ENCODE data around the gene CCDC174. TPM values are rescaled to one million over a fixed set of nuclear protein-coding genes. Genes with fewer than 3 reads are reported as not detected.
"Not testable (repeated sequence)": the region's sequence is repeated elsewhere in the genome, so short reads cannot be mapped to it uniquely, and the experiment has no call there.

Gene CCDC174
- 19.9 and 20.5 TPM in 2 replicates for total RNA-seq

DNA sequence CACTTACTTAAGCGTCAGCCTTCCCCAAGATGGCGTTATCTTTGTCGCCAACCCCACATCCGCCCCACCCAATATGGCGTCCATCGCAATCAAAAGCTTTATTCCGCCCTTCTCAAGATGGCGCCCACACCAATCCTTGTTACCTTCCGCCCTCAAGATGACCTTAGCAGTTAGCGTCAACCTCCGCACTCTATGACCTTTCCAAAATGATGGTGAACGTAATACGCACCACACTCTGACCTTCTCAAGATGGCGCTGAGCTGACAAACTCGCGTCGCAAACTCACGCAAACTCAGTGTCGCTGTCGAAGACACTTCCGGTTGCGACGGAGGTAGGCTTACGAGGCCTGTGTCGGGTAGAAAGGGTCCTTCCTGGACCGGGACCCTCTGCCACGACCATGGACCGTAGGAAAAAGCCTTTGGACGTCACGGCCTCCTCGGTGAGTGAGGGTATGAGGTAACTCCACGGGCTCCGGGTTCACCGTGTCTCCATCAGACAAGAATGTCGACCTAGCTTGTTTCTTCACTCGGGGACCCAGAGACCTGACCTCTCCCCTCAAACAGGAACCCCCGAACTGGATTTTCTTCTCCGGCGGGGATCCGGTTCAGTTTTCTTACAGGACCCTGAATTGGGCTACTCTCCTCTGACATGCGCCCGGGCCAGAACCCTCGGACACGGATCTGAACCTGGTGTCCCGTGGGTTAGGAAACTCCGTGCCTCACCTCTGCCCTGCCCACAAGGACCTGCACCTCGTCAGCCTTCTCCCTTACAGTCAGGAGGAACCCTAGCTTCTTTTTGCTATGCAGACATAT lies at the start of gene CCDC174:
TSS of gene CCDC174 (plus strand) at position 323 of the 812 bp plus-strand sequence. CDS start at position 398, 75 bp downstream.
- intact Hi-C loops (cut with micrococcal nuclease) = loop anchor here (1.0 to 5.0 kb wide), 8 partner anchors 219 to 754 kb away; partner anchors contain the start of genes CHCHD4, MRPS25 and SLC6A6

DNA sequence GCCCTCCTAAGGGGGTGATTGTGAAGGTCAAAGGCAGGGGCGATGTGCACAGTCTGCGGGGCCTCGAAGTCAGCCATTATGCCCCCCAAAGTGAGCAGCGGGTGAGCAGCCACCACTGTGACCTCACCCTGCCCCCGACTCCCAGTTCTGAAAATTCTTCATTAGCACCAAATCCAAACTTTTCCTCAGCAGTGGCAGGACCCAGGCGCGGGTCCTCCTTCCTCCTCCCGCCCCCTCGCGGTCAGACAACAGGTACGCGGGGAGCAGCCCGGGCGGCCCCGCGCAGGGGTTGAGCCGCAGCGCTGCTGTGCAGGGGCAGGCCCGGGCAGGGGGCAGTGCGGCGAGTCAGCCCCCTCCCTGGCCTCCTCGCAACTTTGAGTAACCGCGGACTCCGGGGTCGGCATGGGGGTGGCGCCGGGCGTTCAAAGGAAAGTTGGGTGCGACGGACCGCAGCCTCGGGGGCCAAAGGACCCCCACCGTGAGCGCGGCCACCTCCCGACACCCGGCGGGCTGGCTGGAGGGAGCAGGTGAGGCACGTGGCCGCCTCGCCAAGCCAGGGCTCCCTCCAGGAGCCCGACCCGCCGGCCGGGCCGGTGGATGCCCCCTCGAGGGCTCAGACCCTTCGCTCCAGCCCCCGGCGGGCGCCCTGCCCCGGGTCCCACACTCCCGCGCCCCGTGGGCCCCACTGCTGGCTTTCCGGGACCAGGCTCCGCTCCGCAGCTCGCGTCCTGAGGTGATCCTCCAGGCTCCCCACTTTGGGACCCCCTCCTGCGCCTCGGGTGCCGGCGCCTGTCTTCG lies 49.4 kb upstream of the CCDC174 start:
- intact Hi-C loops (cut with micrococcal nuclease) = no loop called here

DNA sequence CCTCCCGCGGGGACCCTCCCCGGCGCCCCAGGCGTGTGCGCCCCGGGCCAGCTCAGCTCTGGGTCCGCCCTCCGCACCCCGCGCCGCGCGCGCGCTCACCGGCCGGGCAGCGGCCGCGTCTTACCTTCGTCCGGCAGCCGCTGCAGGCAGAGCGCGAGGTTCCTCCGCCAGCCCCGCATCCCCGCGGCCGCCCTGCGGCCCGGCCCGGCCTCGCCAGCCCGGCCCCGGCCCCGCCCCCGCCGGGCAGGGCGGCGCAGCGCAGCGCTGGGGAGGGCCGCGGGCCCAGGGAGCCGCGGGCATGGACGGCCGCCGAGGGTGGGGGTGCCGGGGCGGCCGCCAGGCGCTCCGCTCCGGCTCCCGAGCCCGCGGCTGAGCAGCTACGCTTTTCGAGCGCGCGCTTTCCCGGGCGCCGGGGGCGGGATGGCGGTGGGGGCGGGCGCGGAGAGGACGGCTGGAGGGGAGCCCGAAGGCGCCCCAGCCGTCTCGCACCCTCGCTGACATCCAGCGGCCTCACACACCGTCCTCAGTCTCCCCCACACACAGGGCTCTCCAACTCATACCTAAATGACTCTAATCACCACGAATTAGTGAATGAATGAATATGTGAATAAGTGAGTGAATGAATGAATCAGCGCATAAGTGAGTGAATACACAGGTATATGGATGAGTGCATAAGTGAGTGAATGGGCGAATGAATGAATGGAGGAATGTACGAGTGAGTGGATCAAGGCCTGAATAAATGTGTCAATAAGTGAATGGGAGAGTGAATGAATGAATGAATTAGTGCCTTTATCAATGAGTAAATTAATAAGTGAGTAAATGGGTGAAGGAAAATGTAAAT lies 48.5 kb upstream of the CCDC174 start:
- intact Hi-C loops (cut with micrococcal nuclease) = no loop called here

DNA sequence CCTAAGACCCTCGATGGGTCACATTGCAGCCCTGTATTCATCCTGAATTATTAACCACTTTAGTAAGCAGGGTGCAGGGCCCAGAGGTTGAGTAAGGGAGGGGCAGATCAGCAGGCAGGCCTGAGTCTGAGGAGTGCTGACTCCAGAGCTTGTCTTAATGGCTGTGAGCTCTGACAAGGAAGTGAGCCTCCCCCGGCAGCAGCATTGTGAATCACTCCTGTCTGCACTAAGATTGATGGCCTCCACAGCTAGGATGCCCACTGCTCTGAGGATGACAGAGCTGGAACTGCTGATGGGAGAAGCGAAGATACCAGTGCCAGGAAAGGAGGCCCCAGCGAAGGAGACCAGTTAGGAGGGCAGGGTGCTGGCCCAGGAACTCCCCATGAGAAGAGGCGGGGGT lies 46.5 kb upstream of the CCDC174 start:
- intact Hi-C loops (cut with micrococcal nuclease) = no loop called here

DNA sequence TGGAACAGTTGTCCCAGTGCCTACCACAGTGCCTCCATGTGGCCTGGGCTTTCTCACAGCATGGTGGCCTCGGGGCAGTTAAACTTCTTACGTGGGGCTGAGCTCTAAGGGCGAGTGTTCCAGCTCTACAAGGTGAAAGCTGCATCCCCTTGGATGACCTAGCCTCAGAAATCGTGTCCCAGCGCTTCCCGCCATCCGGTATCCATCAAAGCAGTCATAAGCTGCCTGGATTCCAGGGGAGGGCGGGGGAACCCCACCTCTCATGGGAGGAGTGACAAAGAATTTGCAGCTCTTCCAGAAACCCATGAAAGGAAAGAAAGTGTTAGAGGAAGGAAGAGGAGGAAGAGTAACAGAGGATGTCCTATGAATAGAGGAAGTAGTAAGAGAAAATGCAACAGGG lies 45.8 kb upstream of the CCDC174 start:
- intact Hi-C loops (cut with micrococcal nuclease) = no loop called here

DNA sequence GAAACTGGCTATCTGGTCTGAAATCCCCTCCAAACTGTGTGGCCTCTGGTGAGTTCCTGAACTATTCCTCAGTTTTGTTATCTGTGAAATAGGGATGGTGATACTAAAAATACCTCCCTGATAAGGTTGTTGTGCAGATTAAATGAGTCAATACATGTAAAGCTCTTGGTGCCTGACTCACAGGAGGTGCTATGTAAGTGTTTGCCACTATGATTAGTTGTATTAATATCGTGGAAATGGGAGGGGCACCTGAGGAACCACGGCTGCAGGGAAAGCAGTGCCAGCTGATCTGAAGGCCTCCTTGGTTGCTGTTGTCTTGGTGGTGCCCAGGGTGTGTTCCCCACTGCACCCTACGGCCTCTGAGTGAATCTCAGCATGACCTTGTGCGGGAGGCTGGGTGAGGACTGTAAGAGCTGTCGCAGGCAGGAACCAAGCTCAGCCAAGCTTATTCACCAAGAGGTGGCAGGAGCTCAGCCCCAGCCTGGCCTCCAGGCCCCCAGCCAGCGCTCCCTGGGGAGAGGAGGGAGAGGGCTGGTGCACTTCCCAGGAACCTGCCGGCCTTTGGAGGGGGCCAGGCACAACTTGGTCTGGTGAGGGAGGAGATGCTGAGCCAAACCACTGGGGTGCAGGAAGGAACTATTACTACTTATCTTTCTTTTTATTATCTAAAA lies 44.8 kb upstream of the CCDC174 start:
- intact Hi-C loops (cut with micrococcal nuclease) = no loop called here

DNA sequence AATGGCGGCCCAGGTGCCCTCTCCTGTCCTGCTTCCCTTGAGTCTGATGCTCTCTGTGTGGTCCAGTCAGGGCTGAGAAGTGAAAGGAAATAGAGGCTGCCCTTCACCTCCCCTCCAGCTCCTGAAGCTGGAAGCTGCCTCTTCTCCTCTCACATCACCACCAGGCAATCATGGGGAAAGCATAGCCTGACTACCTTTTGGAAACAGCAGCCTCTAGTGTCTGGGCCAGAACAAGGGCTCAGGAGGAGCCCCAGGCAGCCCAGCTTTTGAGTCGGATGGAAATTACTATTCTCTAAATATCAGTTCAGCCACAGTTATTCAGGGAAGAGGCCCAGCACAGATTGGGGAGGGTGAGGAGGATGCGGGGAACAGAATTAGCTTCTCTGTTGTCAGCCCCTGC lies 43.3 kb upstream of the CCDC174 start:
- intact Hi-C loops (cut with micrococcal nuclease) = no loop called here

DNA sequence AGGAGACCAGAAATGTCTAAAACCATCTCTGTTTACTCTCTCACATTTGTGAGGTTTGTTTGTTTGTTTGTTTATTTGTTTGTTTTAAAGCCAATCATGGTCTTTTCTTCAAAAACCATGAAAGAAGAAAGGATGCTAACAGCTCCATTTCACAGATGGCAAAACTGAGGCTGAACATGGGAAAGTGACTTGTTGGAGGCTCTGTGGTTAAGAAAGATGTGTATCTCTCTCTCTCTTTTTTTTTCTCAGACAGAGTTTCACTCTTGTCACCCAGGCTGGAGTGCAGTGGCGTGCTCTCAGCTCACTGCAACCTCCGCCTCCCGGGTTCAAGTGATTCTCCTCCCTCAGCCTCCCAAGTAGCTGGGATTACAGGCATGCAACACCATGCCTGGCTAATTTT lies 42.5 kb upstream of the CCDC174 start:
- intact Hi-C loops (cut with micrococcal nuclease) = not testable (repeated sequence)

DNA sequence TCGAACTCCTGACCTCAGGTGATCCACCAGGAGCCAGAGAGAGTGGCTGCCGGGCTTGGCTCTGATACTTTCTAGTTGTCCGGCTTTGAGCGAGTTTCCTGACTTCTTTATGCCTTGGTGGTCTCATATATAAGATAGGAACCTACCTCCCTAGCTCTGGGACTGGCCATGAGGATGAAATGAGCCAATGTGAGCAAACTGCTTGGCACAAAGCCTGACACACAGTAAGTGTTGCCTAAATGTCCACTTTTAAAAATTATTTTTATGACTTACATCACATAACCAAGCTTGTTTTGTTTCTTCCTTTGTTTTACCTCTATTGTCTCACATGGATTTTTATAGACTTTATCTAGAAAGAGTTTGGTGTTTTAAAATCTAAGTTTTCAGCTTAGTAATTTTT lies 42.1 kb upstream of the CCDC174 start:
- intact Hi-C loops (cut with micrococcal nuclease) = no loop called here

DNA sequence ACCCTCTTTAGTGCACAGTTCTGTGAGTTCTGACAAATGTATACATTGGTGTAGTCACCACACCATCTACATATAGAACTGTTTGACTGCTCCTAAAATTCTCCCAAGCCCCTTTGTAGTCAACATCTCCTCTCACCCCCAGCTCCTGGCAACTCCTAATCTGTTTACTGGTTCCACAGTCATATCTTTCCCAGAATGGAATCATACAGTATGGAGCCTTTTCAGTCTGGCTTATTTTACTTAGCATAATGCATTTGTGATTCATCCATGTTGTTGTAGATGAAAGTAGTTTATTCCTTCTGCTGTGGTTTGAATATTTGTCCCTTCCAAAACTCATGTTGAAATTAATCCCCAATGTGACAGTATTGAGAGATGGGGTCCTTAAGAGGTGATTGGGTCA lies 41.6 kb upstream of the CCDC174 start:
- intact Hi-C loops (cut with micrococcal nuclease) = no loop called here

DNA sequence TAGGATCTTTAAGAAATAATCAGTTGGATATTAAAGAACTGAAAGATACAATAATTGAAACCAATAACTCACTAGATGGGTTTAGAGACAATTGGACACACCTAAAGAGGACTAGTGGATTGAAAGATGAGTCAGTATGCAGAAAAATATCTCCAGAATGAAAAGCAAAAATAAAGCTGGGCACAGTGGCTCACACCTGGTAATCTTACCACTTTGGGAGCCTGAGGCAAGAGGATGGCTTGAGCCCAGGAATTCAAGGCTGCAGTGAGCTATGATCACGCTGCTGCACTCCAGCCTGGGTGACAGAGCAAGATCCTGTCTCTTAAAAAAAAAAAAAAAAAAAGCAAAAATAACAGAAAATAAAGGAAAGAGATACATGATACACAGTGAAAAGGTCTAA lies 37.4 kb upstream of the CCDC174 start:
- intact Hi-C loops (cut with micrococcal nuclease) = no loop called here

DNA sequence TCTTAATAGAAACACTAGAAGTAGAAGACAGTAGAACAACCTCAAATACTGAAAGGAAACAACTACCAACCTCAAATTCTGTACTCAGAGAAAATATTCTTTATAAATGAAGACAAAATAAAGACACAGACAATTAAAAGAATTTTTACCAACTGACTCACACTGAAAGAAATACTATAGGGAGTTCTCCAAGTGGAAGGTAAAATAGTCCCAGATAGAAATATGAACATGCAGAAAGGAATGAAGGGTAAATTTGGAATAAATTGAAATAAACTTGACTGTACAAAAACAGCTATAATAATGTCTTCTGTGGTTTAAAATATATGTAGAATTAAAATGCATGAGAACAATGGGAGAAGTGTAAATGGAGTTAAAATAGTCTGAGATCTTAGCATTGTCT lies 36.7 kb upstream of the CCDC174 start:
- intact Hi-C loops (cut with micrococcal nuclease) = no loop called here

DNA sequence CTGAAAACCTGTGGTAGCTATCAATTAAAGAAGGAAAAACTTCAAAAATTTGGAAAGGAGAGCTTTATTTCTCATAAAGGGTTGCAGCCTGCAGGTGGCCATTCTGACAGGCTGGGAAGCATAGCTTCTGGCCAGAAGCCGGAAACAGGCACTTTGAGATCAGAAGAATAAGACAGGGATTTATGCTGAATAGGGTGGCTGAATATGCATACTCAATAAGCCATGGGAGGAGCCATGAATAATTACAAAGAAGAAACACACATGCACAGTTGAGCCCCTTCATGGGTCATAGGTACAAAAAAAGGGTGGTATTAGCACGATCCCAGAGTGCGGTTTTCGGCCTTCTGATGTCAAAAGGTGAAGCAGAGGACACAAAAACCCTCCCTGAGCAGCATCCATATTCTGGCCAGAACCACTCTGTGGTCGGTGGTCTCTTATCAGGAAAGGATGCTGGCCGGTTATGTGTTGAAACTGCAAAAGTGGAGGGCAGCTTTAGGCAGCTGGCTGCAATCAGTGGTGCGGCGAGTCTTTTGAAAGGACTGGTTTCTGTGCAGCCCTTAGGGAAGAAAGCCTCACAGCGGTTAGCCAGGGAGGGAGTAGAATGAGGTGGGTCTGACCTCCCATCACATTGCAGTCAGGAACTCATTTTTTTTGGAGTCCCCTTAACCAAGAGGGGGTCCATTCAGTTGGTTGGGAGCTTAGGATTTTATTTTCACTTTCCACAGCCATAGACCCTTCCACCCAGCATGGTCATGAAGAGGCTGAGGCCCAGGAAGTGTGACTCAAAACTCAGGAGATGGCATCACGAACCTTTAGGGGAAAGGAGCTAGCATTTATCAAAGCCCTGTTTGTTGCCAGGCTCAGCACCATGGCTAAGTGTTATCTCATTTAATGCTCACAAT lies 34.7 kb upstream of the CCDC174 start:
- intact Hi-C loops (cut with micrococcal nuclease) = no loop called here

DNA sequence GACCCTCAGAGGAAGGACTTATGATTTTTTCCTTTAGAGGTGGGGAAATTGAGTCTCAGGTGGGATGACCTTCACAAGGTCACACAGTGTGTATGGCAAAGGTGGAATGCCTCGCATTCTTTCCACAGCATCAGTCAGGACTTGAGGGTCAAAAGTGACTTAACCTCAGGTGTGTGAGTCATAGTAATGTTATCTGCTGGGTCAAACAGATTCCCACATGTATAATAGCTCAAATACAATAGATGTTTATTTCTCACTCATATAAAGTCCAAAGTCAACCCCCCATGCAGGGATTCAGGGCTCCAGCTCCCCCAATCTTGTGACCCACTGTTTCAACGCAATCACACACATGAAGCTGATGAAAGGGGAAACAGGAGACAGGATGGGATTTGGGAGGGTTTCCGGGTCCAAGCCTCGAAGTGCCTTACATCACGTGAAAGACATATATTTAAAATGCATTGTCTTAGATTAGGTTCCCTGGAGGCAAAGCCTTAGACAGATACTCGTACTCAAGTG lies 34.0 kb upstream of the CCDC174 start:
- intact Hi-C loops (cut with micrococcal nuclease) = no loop called here

DNA sequence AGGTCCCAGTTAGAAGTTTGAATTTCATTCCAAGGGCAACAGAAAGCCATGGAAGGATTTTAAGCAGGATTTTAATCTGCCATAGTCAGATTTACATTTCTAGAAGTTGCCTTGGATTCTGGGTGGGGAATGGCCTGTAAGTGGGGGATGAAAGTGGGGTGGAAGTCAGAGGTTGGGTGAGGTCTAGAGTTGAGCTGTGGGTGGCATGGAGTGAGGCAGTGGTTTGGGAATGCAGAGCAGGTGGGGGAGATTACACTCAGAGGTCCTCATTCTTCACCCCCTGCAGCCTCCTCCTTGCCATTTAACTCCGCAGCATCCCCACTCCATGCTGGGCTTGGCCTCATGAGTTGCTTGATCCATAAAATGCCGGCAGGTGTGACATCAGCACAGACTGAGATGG lies 32.0 kb upstream of the CCDC174 start:
- intact Hi-C loops (cut with micrococcal nuclease) = no loop called here

DNA sequence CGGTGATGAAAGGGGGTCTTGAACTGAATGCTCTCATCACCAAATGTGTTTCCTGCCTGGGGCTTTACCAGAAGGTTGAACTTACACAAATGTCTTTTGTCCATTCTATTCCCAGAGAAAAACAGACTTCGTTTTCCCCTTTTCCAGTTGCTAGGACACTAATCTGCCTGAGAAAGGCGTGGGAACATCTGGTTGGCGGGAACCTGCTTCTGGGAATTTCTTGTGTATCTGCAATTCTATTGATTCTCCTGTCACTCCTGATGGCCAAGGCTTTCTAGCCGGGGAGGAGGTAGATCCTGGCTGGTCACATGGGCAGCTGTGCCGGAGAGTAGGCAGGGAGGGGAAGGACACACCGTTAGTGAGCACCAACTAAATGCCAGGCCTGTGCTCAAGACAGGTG lies 31.1 kb upstream of the CCDC174 start:
- intact Hi-C loops (cut with micrococcal nuclease) = no loop called here

DNA sequence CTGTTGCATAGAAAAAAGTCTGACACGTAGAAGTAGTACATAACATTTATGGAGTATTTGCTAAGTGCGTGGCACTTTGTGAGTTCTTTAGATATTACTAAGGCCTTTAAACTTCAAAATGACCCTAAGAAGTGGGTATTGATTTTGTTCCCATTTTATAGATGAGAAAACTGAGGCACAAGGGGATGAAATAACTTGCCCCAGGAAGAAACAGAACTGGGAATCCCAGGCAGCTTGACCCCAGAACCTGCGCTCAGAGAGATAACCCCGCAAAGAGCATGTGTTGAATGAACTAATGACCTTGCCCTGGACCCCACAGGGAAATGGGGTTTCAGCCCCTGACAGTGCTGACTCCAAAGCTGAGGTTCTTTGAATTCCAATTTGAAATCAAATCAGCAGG lies 30.5 kb upstream of the CCDC174 start:
- intact Hi-C loops (cut with micrococcal nuclease) = no loop called here

DNA sequence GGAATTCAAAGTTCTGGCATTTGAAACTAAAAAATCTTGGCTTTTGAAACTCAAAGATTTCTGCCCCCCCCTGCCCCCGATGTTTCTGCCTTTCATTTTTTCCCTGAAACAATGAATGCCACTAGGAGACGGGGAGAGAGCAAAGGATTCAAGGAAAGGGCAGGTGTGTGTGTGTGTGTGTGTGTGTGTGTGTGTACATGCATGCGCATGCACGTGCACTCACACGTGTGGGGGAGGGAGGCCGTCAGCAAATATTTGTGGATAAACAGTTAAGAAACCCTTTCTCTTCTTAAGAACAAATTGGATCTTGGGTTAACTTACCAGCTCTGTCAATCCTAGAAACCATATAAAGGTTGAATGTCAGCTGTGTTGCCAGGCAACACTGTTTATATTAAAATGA lies 29.2 kb upstream of the CCDC174 start:
- intact Hi-C loops (cut with micrococcal nuclease) = no loop called here

DNA sequence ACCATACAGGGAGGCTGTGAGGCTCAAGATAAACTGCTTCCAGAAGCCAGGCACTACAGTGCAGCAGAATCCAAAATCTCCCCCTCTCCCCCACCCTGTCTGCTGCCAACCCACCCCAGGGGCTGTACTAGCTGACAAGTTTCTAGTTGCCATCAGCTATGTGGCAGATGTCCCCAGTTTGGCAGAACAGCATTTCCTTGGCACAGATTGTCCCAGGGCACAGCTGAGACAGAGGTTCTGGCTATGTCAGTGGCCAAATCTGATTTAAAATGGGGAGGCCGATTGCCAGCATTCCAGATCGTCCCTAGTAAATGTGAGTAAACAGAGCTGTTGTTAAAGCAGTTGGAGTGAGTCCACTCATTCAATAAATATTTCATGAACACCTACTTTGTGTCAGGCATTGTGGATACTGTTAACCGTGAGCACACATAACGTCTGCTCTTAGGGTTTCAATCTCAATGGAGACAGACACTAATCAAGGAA lies 28.0 kb upstream of the CCDC174 start:
- intact Hi-C loops (cut with micrococcal nuclease) = no loop called here

DNA sequence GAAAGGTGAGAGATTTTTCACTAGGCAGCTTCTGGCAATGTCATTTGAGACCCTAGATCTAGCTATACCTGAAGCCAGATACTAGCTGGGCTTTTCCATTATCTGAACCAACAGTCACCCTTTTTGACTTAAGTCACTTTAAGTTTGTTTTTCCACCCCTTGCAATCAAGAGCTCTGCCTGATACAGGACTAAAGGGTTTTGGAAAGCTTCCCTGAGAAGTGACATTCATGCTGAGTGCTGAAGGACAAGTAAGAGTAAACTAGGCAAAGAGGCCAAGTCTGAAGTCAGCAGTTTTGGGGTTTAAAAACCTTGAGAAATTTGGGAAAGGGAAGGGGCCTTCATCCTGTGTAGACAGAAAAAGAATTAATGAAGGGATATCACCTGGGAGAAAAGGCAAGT lies 27.1 kb upstream of the CCDC174 start:
- intact Hi-C loops (cut with micrococcal nuclease) = no loop called here

Measured in T-helper 2 cell treated with Interferon-gamma antibody and Interleukin-4, amounts not matched to agents 100 ng/mL and 5 ng/mL, for 36 hours (primary cell).